ENCODE data around the gene USP2. TPM values are rescaled to one million over a fixed set of nuclear protein-coding genes. Genes with fewer than 3 reads are reported as not detected.

The USP2 gene
- total RNA-seq, 3 donors from 2014 or later, result 16.9 to 84.3 (median 26.7) TPM

DNA sequence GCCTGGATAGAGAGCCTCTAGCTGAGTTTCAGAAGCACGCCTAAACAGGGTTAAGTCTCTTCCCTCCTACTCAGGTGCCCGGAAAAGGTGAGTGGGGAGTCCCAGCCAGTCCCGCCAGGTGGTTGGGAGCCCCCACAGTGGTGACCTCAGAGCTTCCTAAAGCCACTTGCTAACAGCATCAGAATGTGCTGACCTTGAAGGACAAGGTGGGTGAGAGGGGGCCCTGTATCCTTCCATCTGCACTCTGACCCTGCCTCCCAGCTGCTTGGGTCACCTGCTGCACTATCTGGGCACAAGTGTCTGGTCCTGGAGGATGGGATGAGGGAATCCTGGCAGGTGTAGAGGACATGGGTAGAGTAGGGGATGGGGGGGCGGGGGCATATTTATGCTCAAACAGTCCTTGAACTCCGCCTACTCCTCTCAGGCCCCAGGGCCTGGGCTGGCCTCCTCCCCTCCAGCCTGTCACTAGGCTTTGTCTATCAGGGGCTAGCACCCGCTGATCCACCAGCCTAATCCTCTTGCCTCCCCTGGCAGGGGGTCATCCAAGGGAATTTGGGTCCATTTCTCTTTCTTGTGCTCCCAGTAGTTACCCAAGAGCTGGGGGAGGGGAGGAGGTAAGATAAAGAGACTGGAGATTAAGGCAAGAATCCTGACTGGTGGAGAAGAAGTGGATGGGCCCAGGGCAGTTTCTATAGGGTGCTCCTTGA lies 3.4 kb downstream of the USP2 start:
- TF ChIP-seq, protein P1, sequence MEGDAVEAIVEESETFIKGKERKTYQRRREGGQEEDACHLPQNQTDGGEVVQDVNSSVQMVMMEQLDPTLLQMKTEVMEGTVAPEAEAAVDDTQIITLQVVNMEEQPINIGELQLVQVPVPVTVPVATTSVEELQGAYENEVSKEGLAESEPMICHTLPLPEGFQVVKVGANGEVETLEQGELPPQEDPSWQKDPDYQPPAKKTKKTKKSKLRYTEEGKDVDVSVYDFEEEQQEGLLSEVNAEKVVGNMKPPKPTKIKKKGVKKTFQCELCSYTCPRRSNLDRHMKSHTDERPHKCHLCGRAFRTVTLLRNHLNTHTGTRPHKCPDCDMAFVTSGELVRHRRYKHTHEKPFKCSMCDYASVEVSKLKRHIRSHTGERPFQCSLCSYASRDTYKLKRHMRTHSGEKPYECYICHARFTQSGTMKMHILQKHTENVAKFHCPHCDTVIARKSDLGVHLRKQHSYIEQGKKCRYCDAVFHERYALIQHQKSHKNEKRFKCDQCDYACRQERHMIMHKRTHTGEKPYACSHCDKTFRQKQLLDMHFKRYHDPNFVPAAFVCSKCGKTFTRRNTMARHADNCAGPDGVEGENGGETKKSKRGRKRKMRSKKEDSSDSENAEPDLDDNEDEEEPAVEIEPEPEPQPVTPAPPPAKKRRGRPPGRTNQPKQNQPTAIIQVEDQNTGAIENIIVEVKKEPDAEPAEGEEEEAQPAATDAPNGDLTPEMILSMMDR (IDR thresholded peaks at IDR 0.05), result no peak
- Histone ChIP-seq H3K9me3 (no peaks in the 10 kb centered on the region), H3K36me3 (ENCODE audit: low read depth) (no peaks in the 10 kb centered on the region), H3K4me3 (no peak overlapping the region), H3K4me1 (ENCODE audit: low read depth) (peaks cover 12% of the 10 kb centered on the region)
- intact Hi-C loops (cut with DNase I, micrococcal nuclease), result no loop called here
- ATAC-seq, result no peak
- no peak for DNase-seq

DNA sequence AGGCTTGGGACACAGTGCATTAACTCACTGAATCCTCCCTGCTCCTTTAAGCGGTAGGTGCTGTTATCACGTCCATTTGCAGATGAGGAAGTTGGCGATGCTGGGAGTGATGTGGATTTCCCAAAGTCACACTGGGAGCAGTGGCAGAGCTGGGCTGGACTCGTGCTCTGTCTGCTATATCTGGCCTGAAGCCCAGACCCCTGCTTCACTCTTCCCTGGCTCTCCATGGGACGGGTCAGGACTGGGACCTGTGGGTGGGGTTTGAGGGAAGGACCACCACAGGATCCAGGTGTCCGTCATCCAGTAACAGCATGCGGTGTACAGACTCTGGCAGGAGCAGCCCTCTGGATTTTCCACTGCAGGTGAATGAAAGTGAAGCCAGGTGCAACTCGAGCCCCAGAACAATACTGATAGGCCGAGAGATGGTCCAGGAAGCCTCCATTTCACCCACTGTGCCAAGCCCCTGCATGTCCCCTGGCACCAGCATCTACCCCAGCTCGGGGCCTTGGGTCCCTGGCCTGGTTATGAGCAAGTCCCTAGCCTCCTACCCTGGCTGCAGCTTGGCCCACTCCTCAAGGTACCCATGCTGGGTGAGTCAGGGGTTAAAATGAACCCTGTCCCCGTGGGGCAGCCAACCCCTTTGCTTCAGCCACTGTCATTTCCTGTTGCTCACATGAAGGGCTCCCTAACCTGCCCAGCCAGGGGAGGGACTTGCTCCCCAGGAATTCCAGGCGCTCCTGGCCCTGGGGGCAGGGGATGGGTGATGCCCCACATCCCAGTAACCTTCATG lies 4.2 kb downstream of the USP2 start:
- ATAC-seq (no peak), DNase-seq (no peak)
- Histone ChIP-seq H3K4me3 (no peak overlapping the region), H3K36me3 (ENCODE audit: low read depth) (no peaks in the 10 kb centered on the region), H3K9me3 (no peaks in the 10 kb centered on the region), H3K4me1 (ENCODE audit: low read depth) (peaks cover 12% of the 10 kb centered on the region)
- TF ChIP-seq, protein P1 (IDR thresholded peaks at IDR 0.05), result no peak
- intact Hi-C loops (cut with DNase I, micrococcal nuclease), result no loop called here

DNA sequence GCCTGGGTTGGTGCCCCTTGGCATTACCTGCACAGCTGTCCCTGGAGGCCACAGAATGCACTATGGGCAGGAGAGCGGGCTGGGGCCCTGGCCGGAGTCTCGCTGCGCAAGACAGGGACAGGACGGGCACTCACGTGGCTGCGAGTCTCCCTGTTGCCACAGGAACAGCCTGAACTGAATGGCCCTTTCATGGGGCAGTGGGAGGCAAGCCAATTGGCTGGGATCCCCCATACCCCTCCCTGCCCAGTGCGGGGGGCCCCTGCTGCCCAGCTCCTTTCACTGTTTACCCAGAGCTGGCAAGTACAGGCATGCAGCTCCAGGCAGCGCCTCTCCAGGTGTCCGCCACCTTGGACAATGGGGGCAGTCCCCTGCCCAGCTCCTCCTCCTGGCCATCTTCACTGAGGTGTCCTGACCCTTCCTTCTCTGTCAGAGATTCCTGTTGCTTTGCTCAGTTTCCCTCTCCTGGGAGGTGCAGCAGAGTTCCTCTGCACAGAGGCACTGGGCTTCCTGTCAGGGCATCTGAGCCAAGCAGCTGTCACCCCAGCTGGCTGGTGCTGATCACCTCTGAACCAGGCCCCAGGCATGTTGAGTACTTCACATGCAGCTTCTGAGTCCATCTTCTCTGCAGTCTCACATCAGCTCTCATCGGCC lies 5.2 kb downstream of the USP2 start:
- H3K4me3 ChIP-seq, result no peak overlapping the region
- TF ChIP-seq, protein P1 (IDR thresholded peaks at IDR 0.05), result no peak
- intact Hi-C loops (cut with DNase I, micrococcal nuclease), result no loop called here
- H3K36me3 ChIP-seq (ENCODE audit: low read depth), result no peaks in the 10 kb centered on the region
- H3K9me3 ChIP-seq, result no peaks in the 10 kb centered on the region
- ATAC-seq (no peak), DNase-seq (no peak)
- H3K4me1 ChIP-seq (ENCODE audit: low read depth), result peaks cover 8% of the 10 kb centered on the region

DNA sequence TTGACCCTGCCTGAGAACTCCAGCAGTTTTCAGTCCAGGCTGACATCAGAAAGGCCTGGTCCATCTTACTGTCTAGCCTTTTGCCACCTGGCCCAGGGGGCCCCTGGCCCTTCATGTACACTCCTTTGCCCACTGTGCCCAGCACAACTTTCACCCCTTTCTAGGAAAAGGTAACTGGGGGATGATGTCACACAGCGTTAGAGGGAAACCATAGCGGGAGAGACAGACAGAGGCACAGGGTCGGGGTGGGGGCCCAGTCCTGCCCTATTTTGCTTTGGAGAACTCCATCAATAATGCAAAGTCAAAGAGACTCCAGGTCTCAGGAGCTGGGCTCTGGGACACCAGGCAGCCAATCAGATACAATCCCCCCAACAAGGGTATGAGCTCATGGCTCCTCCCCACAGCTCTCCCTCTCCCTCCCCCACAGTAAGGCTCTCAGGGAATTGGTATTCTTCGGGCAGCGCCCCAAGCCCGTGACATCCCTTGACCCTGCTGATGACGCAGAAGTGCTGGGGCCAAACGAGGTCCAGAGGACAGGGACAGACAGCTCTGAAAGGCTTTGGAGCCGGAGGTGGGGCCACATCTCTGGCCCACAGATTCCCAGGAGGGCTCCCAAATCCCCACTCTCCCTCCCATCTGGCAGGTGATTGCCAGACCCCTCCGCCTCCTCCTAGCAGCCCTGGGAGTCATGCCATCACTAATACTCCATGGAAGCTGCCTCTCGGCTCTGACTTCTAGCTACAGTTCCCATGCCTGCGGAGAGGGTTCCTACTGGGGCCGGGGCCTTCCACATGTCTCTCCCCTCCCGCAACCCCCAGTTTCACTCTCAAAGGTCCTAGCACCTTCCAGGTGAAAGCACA lies 5.9 kb downstream of the USP2 start:
- intact Hi-C loops (cut with DNase I, micrococcal nuclease), result no loop called here
- H3K9me3 ChIP-seq, result no peaks in the 10 kb centered on the region
- ATAC-seq, result peak; percentile 14
- no peaks in the 10 kb centered on the region for H3K36me3 ChIP-seq (ENCODE audit: low read depth)
- H3K4me1 ChIP-seq (ENCODE audit: low read depth), result peaks cover 15% of the 10 kb centered on the region
- TF ChIP-seq, protein P1 (IDR thresholded peaks at IDR 0.05), result no peak
- no peak overlapping the region for H3K4me3 ChIP-seq
- peak in 2 of 3 donors; percentile 69 to 73 for DNase-seq

All from mucosa of descending colon (tissue), 3 donors.